Stimulated activated CD4-positive, alpha-beta T cell treated with anti-CD3 and anti-CD28 coated beads, Interleukin-1b, Interleukin-23, amount 100 ng/mL, for 24 hours (primary cell): ENCODE results near the gene P2RY6.

Source experiments
- DNase-seq, 4 experiments: peaks; one replicate each; pipeline ENCODE4 v3.0.0-alpha.2; 2020; ENCODE audit warnings: low read depth in 4 of 4, low spot score in 1 of 4

Gene P2RY6

DNA sequence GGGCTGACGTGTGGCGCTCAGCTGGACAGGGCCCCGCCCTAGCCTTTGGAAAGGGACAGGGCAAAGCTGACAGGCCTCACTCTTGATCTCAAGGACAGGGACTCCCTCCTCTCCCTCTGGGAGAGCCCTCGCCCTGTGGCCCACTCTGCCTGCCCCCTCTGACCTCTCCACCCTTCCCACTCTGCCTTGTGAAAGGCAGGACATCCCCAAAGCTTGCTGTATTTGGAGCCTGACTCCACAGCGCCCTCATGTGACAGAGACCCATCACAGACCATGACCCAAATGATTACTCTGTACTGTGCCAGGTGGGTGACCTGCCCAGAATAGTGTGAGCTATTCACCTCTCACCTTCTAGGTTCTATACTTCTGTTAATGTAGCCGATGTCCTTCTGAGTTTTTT, 35.3 kb upstream of the P2RY6 start:
- DNase-seq: peak in 1 of 4 experiments; percentile 8

DNA sequence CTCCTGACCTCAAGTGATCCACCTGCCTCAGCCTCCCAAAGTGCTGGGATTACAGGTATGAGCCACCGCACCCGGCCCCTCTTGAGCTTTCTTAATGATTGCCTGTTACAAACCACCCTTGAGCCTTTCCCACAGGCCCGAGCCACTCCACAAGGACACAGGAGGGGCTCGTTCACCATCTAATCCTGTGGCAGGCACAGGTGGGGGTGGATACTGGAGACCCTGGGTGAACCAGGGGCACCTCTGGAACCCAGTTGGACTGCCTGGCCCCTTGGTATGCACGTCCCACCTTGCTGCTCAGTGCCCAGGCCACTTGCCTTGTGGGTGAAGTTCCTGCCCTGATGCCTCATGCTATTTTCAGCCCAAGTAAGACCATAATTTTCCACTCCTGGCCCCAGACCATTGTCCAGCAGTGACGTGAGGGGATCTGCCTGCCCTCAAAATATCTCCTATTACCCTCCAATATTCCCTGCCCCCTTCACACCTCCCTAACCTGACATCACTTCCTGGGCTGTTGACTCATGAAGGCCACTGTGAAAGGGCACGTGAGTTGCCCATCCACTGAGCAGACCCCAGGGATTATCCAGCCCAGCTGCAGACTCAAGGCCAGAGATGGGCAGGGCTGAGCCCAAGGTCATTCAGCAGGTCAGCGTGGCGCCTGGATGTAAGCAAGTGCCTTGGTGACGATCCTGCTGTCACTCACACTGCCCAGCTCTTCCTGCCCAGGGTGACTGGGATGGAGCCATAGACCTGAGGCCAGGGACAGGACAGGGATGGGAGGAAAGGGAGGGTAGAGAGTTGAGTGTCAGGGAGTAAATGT, 34.5 kb upstream of the P2RY6 start:
- DNase-seq: no peak

DNA sequence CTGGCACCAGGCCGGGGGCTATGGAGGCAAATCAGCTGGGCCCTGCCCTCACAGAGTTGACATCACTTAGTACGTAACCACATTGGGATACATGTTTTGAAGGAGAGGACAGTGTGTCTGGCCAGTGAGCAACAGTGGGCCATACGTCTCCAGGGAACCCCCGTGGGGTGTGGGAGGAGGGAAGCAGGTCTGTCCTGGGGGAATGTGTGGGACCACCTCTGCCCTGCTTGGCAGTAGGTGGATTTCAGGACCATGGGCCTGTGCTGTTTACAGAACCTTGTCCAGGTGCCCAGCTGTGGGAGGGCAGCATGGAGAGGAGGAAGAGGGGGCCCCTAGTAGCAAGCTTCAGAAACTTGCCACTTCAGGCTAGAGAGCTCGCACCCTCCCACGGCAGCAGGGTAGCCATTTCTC, 33.0 kb upstream of the P2RY6 start:
- DNase-seq: no peak

DNA sequence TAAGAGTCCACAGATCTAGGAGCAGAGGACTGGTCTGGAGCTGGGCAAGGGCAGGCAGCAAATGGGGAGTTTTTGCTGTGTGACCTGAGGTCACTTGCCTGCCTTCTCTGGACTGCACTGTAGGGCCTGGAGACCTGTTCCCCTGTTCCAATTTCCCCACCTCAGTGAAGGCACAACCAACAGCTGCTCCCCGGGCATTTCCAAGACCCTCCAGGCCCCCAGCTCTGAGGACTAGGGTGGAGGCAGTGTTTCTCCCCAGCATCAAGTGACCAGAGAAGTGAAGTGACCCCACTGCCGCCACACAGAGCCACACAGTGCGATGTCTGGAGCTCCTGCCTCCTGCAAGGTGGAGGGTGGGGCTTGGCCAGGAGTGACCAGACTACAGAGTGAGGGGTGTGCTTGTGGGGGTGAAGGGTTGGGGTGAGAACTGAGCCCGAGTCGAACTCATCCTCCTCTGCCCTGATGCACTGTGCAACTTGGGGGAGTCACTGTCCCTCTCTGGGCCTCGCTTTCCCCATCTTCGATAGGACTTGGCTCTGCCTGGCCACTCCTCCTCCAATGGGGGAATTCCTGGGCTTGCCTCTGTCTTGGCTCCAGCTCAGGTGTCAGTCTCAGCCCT, 32.5 kb upstream of the P2RY6 start:
- no peak for DNase-seq

DNA sequence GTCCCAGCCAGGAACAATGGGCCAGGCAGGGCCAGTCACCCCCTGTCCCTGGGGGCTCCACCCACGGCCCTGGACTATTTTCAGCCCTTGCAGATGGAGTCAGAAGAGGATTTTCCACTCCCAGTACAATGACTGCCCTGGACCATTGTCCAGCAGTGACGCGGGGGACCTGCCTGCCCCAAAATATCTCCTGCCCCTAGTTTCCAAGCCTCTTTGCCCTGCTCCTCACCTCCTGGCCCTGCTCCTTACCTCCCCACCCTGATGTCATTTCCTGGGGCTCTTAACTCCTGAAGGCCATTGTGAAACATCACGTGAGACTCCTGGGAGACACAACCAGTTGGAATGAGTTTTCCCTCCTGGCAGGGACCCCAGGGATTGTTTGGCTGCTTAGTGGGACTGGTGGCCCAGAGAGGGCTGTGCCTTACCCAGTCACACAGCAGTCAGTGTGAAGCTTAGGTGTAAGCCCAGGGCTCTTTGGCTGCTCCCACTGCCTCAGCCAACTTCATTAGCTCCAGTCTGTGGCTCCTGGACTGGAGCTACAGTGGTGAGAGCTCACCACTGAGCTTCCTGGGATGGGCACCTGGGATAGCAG, 31.9 kb upstream of the P2RY6 start:
- DNase-seq: no peak

DNA sequence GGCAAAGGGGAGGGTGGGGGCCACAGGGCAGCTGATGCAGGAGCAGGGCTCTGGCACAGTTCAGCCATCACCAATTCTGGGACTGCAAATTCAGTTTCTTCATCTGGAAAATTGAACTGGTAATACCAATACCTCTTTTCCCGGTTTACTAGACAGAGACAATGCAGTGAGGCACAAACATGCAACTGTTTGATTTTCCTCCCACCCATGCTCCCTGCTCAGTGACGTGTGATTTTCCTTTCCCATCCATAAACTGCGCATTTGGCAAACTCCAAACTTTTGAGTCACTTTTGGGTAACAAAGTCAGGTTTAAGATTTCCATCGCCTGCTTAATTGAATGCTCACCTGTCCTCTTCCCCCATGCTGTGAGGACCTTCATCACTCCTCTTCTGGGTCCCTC, 30.8 kb upstream of the P2RY6 start:
- no peak for DNase-seq

DNA sequence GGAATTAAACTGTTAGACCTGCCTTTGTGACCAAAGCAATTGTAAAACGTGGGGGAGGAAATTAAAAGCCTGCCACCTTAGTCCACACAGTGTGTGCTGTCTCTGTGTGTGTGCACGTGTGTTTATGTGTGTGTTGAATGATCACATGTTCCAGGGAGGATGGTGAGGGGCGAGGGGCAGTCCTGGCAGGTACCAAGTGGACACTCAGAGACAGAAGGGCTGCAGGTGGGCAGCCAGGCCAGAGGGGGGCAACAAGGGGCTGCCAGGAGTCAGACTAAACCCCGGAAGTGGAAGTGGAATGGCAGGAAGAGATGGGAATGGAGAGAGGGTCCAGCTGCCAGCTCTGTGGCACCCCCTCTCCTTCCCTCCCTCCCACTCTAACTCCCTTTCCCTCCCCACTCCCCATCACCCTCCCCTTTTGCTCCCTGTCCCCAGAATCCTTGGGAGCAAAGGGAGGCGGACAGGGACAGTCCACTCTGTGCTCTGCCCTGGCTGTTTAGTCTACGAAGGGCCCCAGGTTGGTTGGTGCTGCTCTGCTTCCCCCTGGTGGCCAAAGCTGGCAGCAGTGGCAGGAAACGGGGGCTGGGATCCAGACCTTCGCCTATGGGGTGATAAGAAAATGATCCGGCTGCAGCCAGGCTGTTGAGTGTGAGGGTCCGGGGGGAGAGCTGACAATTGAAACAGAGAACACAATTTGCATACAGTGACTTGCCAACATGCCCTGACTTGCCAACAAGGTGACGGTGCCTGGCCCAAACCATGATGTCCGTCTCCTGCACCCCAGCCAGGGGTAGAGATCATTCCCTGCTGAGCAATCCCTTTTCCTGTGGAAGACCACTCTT, 29.7 kb upstream of the P2RY6 start:
- DNase-seq: peak; percentile 16 to 69 (median 66)

DNA sequence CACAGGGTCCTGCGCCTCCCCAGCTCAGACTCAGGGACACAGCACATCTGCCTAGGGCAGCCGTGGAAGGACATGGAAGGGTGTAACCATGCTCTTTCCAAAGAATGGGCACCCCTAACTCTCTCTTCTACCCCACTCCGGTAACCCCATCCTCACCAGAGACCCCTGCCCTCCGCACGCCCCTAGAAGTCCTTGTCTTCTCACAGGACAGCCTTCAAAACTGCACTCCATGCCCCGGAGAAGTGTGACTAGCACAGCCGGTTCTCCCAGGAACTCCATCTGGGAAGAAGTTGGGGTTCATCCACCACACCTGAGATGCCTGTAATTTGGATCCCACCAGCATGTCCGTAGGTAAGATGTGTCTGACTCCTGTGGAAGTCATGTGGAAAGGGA, 29.0 kb upstream of the P2RY6 start:
- no peak for DNase-seq

DNA sequence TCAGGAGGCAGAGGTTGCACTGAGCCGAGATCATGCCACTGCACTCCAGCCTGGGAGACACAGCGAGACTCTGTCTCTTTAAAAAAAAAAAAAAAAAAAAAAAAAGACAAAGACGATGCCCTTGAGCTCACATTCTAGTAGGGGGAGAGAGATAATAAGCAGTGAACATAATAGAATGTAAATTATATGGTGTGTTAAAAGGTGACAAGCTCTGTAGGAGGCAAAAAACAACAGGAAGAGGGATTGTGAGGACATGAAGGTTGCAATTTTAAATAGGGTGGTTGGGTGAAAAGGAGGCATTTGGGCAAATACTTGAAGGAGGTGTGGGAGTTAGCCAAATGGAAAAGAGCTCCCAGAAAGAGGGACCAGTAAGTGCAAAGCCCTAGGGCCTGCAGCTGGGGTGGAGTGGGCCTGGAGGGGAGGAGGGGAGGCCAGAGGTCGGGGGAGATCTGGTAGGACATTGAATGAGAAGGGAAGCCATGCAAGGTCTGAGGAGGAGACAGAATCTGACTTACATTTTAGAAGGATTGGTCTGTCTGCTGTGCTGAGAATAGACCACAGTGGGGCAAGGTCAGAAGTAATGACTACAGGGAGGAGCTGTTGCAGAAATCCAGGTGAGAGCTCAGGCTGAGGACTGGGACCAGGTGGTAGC, 27.4 kb upstream of the P2RY6 start:
- DNase-seq: no peak

DNA sequence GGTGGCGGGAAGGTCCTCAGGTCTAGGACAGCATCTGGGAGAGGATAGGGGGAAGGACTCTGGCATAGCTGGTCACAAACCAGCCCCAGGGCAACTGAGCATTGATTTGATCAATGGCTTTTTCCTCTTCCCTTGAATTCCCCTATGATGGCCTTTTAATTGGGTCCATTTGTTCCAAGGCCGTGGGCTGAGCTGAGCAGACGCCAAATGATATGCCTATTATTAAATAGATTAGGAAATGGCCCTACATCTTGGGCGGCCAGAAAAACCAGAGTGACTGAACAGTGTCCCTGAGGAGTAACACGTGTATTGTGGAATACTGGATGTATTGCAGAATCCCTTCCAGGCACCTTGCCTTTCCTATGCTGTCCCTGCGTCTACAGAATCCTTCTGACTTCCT, 26.7 kb upstream of the P2RY6 start:
- no peak for DNase-seq

DNA sequence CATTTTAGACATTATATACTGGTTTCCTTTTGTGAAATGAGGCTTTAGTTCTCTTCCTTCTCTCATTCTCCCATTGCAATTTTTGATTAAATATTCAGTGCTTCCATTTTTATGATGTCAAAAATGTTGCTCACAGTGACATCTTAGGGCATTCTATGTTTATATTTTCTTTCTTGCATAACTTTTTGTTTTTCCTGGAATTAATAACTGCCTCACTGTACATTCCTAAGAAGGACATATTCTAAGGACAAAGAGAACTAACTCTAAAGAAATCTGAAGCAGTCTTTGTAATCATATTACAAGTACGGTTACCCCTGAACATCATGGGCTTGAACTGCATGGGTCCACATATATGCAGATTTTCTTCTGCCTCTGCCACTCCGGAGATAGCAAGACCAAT, 25.8 kb upstream of the P2RY6 start:
- no peak for DNase-seq

DNA sequence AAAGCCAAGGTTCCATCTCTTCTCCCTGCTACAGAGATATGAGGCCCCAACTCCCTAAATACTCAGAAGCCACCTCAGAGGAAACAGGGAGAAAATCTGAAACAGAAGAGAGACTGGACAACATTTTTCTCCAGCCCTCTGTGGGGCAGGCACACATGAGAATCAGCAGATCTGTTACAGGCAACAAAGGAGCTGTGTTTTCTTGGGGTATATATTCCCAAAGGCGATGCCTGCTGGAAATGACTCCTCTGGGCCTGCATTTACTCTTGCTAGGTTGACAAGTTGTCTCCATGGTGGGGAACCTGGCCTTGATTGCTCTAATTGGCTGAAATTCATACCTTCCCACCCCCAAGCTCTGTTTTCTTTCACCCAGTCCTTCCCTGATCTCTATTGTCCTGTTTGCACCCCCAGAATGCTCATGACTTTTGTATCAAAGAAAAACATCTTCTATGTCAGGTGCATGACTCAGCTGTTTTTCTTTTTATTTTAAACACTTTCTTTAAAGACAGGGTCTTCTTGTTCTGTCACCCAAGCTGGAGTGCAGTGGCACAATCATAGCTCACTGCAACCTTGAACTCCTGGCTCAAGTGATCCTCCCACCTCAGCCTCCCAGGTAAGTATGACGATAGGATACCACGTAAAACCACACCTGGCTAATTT, 23.5 kb upstream of the P2RY6 start:
- DNase-seq: no peak

DNA sequence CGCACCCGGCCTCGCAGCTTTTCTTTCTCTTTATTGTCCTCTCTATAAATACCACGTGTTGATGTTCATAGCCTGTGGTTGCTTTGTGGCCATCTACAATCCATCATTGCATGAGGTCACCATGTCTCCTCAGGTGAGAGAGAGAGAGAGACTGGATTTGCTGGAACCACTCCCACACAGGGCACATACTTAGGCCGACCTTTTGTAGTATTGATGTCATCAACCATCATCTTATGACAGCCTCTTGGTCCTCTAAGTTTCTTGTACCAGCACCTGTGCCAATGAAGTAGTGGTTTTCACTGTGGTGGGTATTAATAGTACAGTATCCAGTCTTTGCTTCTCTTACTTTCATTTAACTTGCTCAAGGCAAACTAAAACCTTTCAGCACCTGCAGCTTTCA, 22.8 kb upstream of the P2RY6 start:
- DNase-seq: no peak

DNA sequence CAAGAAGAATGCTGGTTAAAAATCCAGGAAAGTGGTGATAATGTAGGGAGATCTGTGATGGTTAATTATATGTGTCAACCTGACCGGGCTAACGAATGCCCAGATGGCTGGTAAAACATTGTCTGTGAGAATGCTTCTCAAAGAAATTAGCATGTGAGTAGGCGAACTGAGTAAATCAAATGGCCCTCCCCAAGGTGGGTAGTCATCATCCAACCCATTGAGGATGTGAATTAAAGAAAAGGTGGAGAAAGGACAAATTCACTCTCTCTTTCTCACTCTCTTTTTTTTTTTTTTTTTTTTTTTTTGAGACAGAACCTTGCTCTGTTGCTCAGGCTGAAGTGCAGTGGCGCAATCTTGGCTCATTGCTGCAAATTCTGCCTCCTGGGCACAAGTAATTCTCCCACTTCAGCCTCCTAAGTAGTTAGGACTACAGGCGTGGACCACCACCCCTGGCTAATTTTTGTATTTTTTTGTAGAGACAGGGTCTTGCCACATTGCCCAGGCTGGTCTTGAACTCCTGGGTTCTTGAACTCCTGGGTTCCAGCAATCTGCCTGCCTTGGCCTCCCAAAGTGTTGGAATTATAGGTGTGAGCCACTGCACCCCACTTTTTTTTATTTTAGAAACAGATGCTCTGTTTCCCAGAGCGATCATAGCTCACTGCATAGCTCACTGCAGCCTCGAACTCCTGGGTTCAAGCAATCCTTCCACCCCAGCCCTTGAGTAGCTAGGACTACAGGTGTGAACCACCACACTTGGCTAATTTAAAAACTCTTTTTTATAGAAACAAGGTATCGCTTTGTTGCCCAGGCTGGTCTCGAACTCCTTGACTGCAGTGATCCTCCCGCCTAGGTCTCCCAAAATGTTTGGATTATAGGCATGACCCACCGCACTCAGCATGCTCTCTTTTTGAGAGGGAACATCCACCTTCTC, 22.0 kb upstream of the P2RY6 start:
- DNase-seq: no peak

DNA sequence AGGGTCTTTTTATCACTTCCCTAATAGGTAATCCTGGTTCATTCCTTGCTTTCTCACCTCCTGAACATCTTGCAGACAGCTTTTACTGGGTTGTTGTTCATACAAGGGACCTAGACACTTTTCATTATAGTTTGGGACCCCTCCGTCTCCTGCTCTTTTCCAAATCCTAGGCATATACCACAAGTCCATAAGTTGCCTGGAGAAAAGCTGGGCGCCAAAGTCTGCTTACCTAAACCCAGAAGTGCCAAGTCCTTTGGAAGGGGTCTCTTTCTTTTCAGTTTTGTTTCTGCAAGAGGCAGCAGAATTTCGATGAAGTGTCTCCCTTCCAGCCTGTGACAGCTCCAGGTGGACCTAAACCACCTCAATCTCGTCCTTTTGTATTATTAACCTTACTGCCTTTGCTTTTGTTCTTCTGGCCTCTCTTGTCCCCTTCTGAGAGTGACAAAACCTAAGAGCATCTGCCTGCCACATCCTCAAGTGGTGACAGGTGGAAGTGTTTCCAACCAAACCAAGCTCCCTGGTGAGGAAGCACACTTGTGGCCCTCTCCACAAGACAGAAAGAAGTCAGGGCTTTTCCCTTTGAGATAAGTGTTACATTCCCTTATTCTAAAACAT, 19.5 kb upstream of the P2RY6 start:
- no peak for DNase-seq

DNA sequence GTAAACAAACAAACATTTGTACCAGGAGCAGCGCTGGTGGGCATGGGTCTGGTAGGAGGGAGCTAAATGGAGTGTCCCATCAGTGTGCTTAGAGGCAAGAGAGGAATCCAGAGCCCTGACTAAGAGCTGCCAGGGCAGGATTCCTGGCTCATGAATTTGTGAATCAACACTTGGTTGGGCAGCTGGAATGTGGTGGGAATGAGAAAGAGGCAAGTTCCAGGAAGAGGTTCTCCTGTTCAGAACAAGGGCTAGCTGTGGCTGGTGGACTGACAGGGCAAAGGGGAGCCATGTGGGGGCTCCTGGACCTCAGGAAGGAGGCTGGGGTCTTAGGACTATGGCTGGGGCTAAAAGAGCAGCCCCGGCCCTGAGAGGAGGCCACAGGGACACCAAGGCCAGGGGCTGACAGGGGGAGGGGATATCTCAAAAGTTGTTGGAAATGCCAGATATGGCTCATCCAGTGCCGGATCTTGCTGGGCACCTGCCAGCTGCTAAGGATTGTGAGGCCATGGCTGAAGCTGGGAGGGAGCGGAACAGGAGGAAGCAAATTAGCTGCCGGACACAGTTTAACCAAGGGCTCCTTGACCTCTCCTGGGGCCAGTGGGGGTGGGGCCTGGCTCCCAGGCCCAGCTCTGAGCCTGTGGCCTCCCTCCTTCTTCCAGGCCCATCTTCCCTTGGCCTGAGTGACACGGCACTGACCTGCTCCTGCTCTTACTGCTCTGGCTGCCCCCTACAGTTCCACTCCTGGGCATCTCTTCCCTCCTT, 14.6 kb upstream of the P2RY6 start:
- DNase-seq: no peak

DNA sequence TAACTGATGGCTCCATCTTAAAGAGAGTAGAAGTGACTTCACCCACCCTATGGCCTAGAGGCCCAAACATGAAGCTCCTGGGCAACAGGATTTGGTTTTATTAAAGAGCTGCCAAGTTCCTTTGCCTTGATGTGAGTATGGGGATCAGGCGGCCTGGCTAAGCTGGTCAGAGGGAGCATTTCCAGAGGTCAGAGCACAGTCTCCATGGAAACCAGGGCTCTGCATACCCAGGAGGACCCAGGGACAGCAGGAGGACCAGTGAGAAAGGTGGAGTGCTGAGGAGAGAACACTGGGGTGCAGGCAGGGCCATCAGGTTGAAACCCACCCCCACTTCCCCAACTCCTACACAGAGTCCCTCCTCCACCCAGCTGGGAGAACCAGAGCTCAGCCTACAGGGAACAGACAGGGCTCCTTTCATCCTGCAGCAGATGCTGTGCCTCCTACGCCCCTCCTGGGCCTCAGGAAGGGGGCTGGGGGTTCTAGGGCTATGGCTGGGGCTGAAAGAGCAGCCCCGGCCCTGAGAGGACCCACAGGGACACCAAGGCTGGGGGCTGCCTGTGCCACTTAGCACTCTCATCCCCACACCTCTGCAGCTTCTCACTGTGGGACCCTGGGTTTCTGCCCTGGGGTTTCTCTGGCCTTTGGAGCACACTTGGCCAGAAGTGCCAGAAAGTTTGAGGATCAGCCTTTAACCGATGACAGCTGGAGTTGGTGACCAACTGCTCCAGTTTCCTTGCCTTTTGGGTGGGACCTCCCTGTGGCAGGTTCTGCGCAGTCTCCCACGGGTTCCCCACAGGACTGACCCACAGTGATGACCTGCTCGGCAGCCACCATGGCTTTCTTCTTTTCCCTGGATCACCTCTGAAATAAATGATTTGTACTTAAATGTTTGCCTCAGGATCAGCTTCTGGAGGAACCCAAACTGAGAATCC, 13.8 kb upstream of the P2RY6 start:
- no peak for DNase-seq
